K562 (cell line): ENCODE results near the gene NXN. TPM values are rescaled to one million over a fixed set of nuclear protein-coding genes. Genes with fewer than 3 reads are reported as not detected.

ENCODE experiments used
- ATAC-seq: fragments of 200-7000 bp; cut with Tn5 transposase; 3 replicates; pipeline ENCODE4 v1.9.1; 2020; ENCODE audit warnings: moderate library complexity
- BruUV-seq: library from RNA; stranded (reverse); fragments of 400-500 nt; replicated peaks from 2 replicates; lab custom pipeline; 2021; lab: Mats Ljungman, UMichigan
- CTCF ChIA-PET: fragments of 300-600 bp; formaldehyde crosslinking; extraction: SDS; loops from one replicate; lab custom pipeline; 2021; ENCODE audit warnings: low intra/inter-chr PET ratio; lab: Yijun Ruan, JAX
- POLR2A ChIA-PET: fragments of 300-600, 350-650 bp; sonication (Branson Sonifier 250); formaldehyde crosslinking; extraction: SDS; loops from one replicate; lab custom pipeline; 2021; ENCODE audit warnings: antibody characterized with exemption, inconsistent platforms; lab: Yijun Ruan, JAX
- DNase-seq, 4 experiments: peaks; one replicate each; pipeline versions ENCODE4 v3.0.0 to v3.0.0-alpha.2; 2011 to 2018; ENCODE audit warnings: low spot score in 3 of 4, mixed read lengths in 3 of 4; ENCODE audit errors: extremely low read depth in 1 of 4
- FAIRE-seq: peaks from 2 replicates; lab custom pipeline; 2011; peaks lifted over from hg19 to GRCh38; lab: Jason Lieb, UNC
- H2AFZ ChIP-seq: 2 replicates; pipeline ENCODE4 v1.6.0; 2011; ENCODE audit warnings: low read depth, low read length, control low read depth, inconsistent platforms
- H3K27ac ChIP-seq: fragments of 200-600 bp; 3 replicates; pipeline ENCODE4 v1.8.0; 2011; ENCODE audit warnings: low read depth, mild to moderate bottlenecking, control low read depth, inconsistent platforms, low read length, moderate library complexity, mixed read lengths; ENCODE audit errors: extremely low read depth
- H3K27me3 ChIP-seq, 2 experiments: fragments of 300-600 bp in 1 of 2; 2 replicates in 1 of 2; 3 replicates in 1 of 2; pipeline versions ENCODE4 v1.6.0 to v1.8.0; 2011; ENCODE audit warnings: inconsistent platforms in 2 of 2, low read length in 2 of 2, mild to moderate bottlenecking in 1 of 2, mixed read lengths in 1 of 2, moderate library complexity in 1 of 2; ENCODE audit not compliant: control insufficient read depth in 2 of 2, insufficient read depth in 2 of 2
- H3K36me3 ChIP-seq: fragments of 300-600 bp; 3 replicates; pipeline ENCODE4 v1.8.0; 2011; ENCODE audit warnings: mild to moderate bottlenecking, low read length, inconsistent platforms; ENCODE audit not compliant: control insufficient read depth, insufficient read depth
- H3K4me1 ChIP-seq, 2 experiments: fragments of 200-600 bp in 1 of 2; replicated peaks in 1 of 2; 2 replicates in 1 of 2; 3 replicates in 1 of 2; pipeline versions ENCODE4 v1.5.1 to v1.8.0; 2011; ENCODE audit warnings: inconsistent platforms in 2 of 2, low read length in 2 of 2, mild to moderate bottlenecking in 1 of 2, mixed read lengths in 1 of 2, moderate library complexity in 1 of 2; ENCODE audit not compliant: control insufficient read depth in 2 of 2, insufficient read depth in 2 of 2
- H3K4me2 ChIP-seq: 2 replicates; pipeline ENCODE4 v1.6.1; 2011; ENCODE audit warnings: low read length, control low read depth, inconsistent platforms, mixed read lengths; ENCODE audit not compliant: insufficient read depth
- H3K4me3 ChIP-seq: fragments of 200-600 bp; sonication (generic), shearing (Covaris generic); 2 replicates; pipeline ENCODE4 v1.5.1; 2016; ENCODE audit warnings: control low read depth, inconsistent platforms
- H3K79me2 ChIP-seq: fragments of 200-600 bp; 3 replicates; pipeline ENCODE4 v1.8.0; 2011; ENCODE audit warnings: low read length, inconsistent platforms; ENCODE audit not compliant: control insufficient read depth, insufficient read depth
- H3K9ac ChIP-seq, 2 experiments: 2 replicates each; pipeline versions ENCODE4 v1.6.0 to v1.6.1; 2011; ENCODE audit warnings: low read depth in 2 of 2, low read length in 2 of 2, control low read depth in 1 of 2, inconsistent platforms in 1 of 2, mild to moderate bottlenecking in 1 of 2, mixed read lengths in 1 of 2; ENCODE audit not compliant: insufficient read depth in 1 of 2
- H3K9me1 ChIP-seq: one replicate; pipeline ENCODE4 v1.6.0; 2011; ENCODE audit warnings: inconsistent platforms, mild to moderate bottlenecking, low read length, moderate library complexity; ENCODE audit not compliant: control insufficient read depth, insufficient read depth
- H3K9me3 ChIP-seq: replicated peaks from 2 replicates; pipeline ENCODE4 v1.5.1; 2011; ENCODE audit warnings: low read depth, low read length, inconsistent platforms; ENCODE audit not compliant: control insufficient read depth, insufficient read depth
- H4K20me1 ChIP-seq: replicated peaks from 2 replicates; pipeline ENCODE4 v1.6.1; 2011; ENCODE audit warnings: low read length, inconsistent platforms, mixed read lengths; ENCODE audit not compliant: control insufficient read depth, insufficient read depth
- ATF3 ChIP-seq, 2 experiments: fragments of 450-650 bp in 1 of 2; sonication (generic) in 1 of 2; formaldehyde crosslinking in 1 of 2; IDR thresholded peaks in 1 of 2; conservative IDR thresholded peaks in 1 of 2; 2 replicates each; pipeline versions ENCODE4 v1.6.1 to v1.8.1; 2016 to 2023; ENCODE audit warnings: mild to moderate bottlenecking in 2 of 2, moderate library complexity in 2 of 2, inconsistent platforms in 1 of 2, missing genetic modification reagents in 1 of 2
- BCL6 ChIP-seq: fragments of 250-450 bp; sonication (Bioruptor Pico); IDR thresholded peaks from 2 replicates; pipeline ENCODE4 v1.4.0; 2020
- BRD4 ChIP-seq: fragments of 200-600 bp; sonication (generic); IDR thresholded peaks from 2 replicates; pipeline ENCODE4 v1.6.1; 2017; ENCODE audit warnings: inconsistent platforms
- KLF16 ChIP-seq: IDR thresholded peaks from 2 replicates; pipeline ENCODE4 v1.6.1; 2016; ENCODE audit warnings: antibody characterized with exemption
- MAFF ChIP-seq: IDR thresholded peaks from 2 replicates; pipeline ENCODE4 v1.6.1; 2012; ENCODE audit warnings: low read length, improper control_type of control experiment
- MLLT1 ChIP-seq, 2 experiments: fragments of 450-650 bp; IDR thresholded peaks; 2 replicates each; pipeline ENCODE4 v1.6.1; 2016
- NR2C2 ChIP-seq, 2 experiments: fragments of 200-800 bp in 1 of 2; sonication (Bioruptor generic) in 1 of 2; sonication (generic) in 1 of 2; formaldehyde crosslinking in 1 of 2; IDR thresholded peaks; 2 replicates each; pipeline versions ENCODE4 v1.6.1 to v1.8.0; 2016 to 2022; ENCODE audit warnings: mild to moderate bottlenecking in 1 of 2, missing compliant biosample characterization in 1 of 2, missing genetic modification characterization in 1 of 2, missing genetic modification reagents in 1 of 2
- RFX5 ChIP-seq: IDR thresholded peaks from 2 replicates; pipeline ENCODE4 v1.6.1; 2011; ENCODE audit warnings: low read depth, mild to moderate bottlenecking, improper control_type of control experiment, low read length
- SP1 ChIP-seq: sonication (generic); formaldehyde crosslinking; IDR thresholded peaks from 2 replicates; pipeline ENCODE4 v1.8.1; 2022; ENCODE audit warnings: mild to moderate bottlenecking, missing genetic modification reagents
- YY1 ChIP-seq, 3 experiments: IDR thresholded peaks; 2 replicates each; pipeline ENCODE4 v1.6.1; 2011; ENCODE audit warnings: low read length in 2 of 3, mild to moderate bottlenecking in 2 of 3, moderate library complexity in 2 of 3, borderline replicate concordance in 1 of 3, control low read depth in 1 of 3, low read depth in 1 of 3; ENCODE audit not compliant: insufficient read depth in 3 of 3, insufficient replicate concordance in 2 of 3, control insufficient read depth in 1 of 3, insufficient read length in 1 of 3; ENCODE audit errors: extremely low read depth in 1 of 3
- WGBS: fragments of 100-300 bp; shearing (Covaris generic); methylation state at CpG from one replicate; pipeline ENCODE4 v1.1.6; 2016; ENCODE audit warnings: low coverage, mixed read lengths; ENCODE audit not compliant: insufficient coverage; ENCODE audit errors: missing lambda C conversion rate; 5-methylcytosine and 5-hydroxymethylcytosine counted together
- in situ Hi-C: fragments of 300-500 bp; cut with MboI; formaldehyde crosslinking; loops from 4 replicates; pipeline ENCODE4 v1.15.0; 2018; ENCODE audit warnings: inconsistent platforms, mixed read lengths
- intact Hi-C: fragments of 100-400 bp; cut with micrococcal nuclease; formaldehyde crosslinking; loops from 2 replicates; pipeline ENCODE4 v1.14.2; 2022
- polyA plus RNA-seq, 8 experiments: library from polyadenylated mRNA; depleted of rRNA in 4 of 8; stranded (reverse) in 5 of 8; unstranded in 3 of 8; fragments of >200 nt; fragmentation: Nextera tagmentation in 2 of 8; fragmentation: Illumina TruSeq in 1 of 8; extraction: Ambion mirVana in 2 of 8; extraction: Trizol in 1 of 8; gene quantifications; 2 replicates each; pipeline versions ENCODE4 v1.2.1 to v1.2.3, GENCODE V29; 2011 to 2014; ENCODE audit warnings: inconsistent platforms in 1 of 8, missing spikeins in 1 of 8
- total RNA-seq, 7 experiments: library from RNA; depleted of rRNA in 6 of 7; stranded (reverse); fragments of >200 nt in 6 of 7; fragmentation: Illumina TruSeq in 2 of 7; extraction: Trizol in 2 of 7; gene quantifications; 2 replicates each; pipeline versions ENCODE4 v1.2.1 to v1.2.3, GENCODE V29; 2011 to 2021; ENCODE audit warnings: low replicate concordance in 1 of 7

Gene NXN
- total and polyA plus RNA-seq, 9 of the 15 experiments (the other 6 are each of a cell fraction or from before 2014, with no cell fraction given), result 0.08 to 0.39 (median 0.29) TPM; not detected in 5

GRCh38 chr17:962670-963069, 16.9 kb downstream of the NXN start:
- no peaks in the 10 kb centered on the region for H3K9me1 ChIP-seq
- FAIRE-seq, result no peak
- DNase-seq, result no peak
- H3K79me2 ChIP-seq, result no peaks in the 10 kb centered on the region
- no peaks in the 10 kb centered on the region for H3K4me1 ChIP-seq
- H3K9me3 ChIP-seq, result no peaks in the 10 kb centered on the region
- H4K20me1 ChIP-seq, result no peaks in the 10 kb centered on the region
- H2AFZ ChIP-seq, result no peak overlapping the region
- no TSS peak for BruUV-seq
- ChIA-PET CTCF (no interaction called here), POLR2A (interaction anchor here (1.0 kb wide), 1 partner anchor 29 kb away, joined by 3 read pairs; no protein-coding TSS in a partner anchor)
- H3K36me3 ChIP-seq, result no peaks in the 10 kb centered on the region
- no peak for ATAC-seq
- WGBS, result 14% methylated on average over 10 of the region's 11 CpGs
- H3K4me2 ChIP-seq, result no peak overlapping the region
- H3K27me3 ChIP-seq, result peaks cover 12 to 50% of the 10 kb centered on the region in 2 experiments; a peak in 4 of 5 replicates
- intact Hi-C loops (no loop called here), in situ Hi-C loops (no loop called here)
- H3K4me3 ChIP-seq, result no peak overlapping the region
- no peak overlapping the region for H3K9ac ChIP-seq
- TF ChIP-seq RFX5 (no peak), BCL6 (CRISPR knock-in tag) (no peak), YY1 (IDR thresholded peaks at IDR 0.05; ENCODE audit: borderline replicate concordance in 1 of 3, control insufficient read depth in 1 of 3, extremely low read depth in 1 of 3, insufficient read depth in 3 of 3, insufficient read length in 1 of 3, insufficient replicate concordance in 2 of 3, low read depth in 1 of 3, low read length in 2 of 3) (no peak), ATF3 (IDR thresholded peaks at IDR 0.05) (no peak), ATF3 (CRISPR knock-in tag; conservative IDR thresholded peaks at IDR 0.05) (no peak), KLF16 (no peak), SP1 (CRISPR knock-in tag) (no peak), MLLT1 (IDR thresholded peaks at IDR 0.05) (no peak), NR2C2 (CRISPR knock-in tag; IDR thresholded peaks at IDR 0.05) (no peak), NR2C2 (tag; IDR thresholded peaks at IDR 0.05) (no peak), MAFF (no peak), BRD4 (no peak)
- H3K27ac ChIP-seq, result no peak overlapping the region
